Fibroblast of the aortic adventitia (primary cell): Measurements from ENCODE around the gene CEACAM16. TPM values are rescaled to one million over a fixed set of nuclear protein-coding genes. Genes with fewer than 3 reads are reported as not detected.

Experiments
- DNase-seq: peaks from one replicate; pipeline ENCODE4 v3.0.0-alpha.2; 2010; ENCODE audit warnings: low read depth
- H3K4me3 ChIP-seq: 2 replicates; pipeline ENCODE4 v1.5.1; 2011; ENCODE audit warnings: low read depth, mild to moderate bottlenecking, control low read depth, low read length, moderate library complexity
- CTCF ChIP-seq: IDR thresholded peaks from 2 replicates; pipeline ENCODE4 v1.5.1; 2011; ENCODE audit warnings: mild to moderate bottlenecking, low read length, control low read depth, inconsistent platforms; ENCODE audit not compliant: insufficient read depth
- total RNA-seq: library from RNA; depleted of rRNA; stranded (reverse); fragments of >200 nt; gene quantifications from 2 replicates; pipeline ENCODE4 v1.2.3, GENCODE V29; 2012; ENCODE audit warnings: low replicate concordance

The CEACAM16 gene
- total RNA-seq, 1 donor: not detected

- no peak overlapping the region for H3K4me3 ChIP-seq
- no peak for TF ChIP-seq CTCF
- no peak for DNase-seq
Observed at GRCh38 chr19:44702551-44703176, 3.7 kb downstream of the CEACAM16 start.

GRCh38 chr19:44703336-44704078 is 4.6 kb downstream of the CEACAM16 start:
- no peak for DNase-seq
- TF ChIP-seq CTCF: no peak
- no peak overlapping the region for H3K4me3 ChIP-seq

GRCh38 chr19:44704982-44705381 is 6.0 kb downstream of the CEACAM16 start:
- DNase-seq: no peak
- TF ChIP-seq CTCF: no peak
- H3K4me3 ChIP-seq: no peak overlapping the region

GRCh38 chr19:44705502-44706010 is 6.6 kb downstream of the CEACAM16 start:
- no peak for DNase-seq
- TF ChIP-seq CTCF: no peak
- H3K4me3 ChIP-seq: no peak overlapping the region

- no peak for DNase-seq
- H3K4me3 ChIP-seq: no peak overlapping the region
- no peak for TF ChIP-seq CTCF
Observed at GRCh38 chr19:44706506-44707236, 7.7 kb downstream of the CEACAM16 start.

- TF ChIP-seq CTCF: no peak
- H3K4me3 ChIP-seq: no peak overlapping the region
- DNase-seq: no peak
Observed at GRCh38 chr19:44707794-44708193, 8.8 kb downstream of the CEACAM16 start.
